Measurements from ENCODE around the gene ICAM1. TPM values are rescaled to one million over a fixed set of nuclear protein-coding genes. Genes with fewer than 3 reads are reported as not detected.

The ICAM1 gene
- polyA plus RNA-seq, 2 of the 4 experiments (the other 2 are of a cell fraction): 1.2 to 1.4 TPM

DNA sequence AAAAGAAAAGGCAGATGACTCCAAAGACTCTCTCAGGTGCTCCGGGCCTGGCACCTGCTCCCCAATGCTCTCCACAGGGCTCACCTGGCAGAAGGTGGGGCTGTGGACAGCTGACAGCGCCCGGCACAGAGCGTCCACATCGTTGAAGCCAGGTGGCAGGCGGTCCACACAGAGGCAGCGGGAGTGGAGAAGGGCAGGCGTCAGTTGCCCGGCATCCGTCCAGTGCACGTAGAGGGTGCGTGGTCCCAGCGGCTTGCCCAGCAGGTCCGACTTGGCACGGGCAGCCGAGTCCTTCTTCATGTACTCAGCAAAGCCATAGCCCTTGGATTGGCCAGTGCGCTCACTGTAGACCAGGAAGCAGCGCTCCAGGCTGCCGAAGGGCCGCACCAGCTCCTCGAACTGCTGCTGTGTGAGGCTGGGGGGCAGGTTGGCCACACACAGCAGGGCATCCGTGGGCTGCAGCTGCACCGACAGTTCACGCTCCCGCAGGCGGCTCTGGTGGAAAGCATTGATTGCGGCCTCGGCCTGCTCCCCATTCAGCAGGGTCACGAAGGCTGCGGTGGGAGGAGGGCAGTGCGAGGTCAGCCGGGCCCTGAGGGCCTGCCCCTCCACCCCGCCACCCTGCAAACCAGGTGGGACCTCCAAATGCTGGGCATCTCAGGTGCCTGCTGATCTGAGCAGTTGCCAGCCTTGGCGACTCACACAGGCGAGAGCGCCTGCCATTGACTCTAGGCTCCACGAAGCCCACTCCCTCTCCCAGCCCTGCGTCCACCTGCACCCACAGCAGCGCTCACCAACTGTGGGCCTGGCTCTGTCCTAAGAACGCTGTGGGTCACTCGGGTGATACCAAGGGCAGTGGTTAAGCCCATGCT, 57.9 kb downstream of the ICAM1 start:
- Histone ChIP-seq H3K4me1 (peaks cover 9% of the 10 kb centered on the region; the same call in 1 of the 3 replicates), H3K9me3 (no peaks in the 10 kb centered on the region), H3K27ac (no peak overlapping the region), H3K4me3 (no peak overlapping the region), H3K4me2 (no peak overlapping the region)
- POLR2A ChIA-PET: no interaction called here
- ATAC-seq (no peak), DNase-seq (ENCODE audit: low read depth in 1 of 2, low spot score in 1 of 2) (no peak), FAIRE-seq (no peak)
- WGBS (ENCODE audit: missing lambda C conversion rate): 95% methylated on average over 21 of the region's 41 CpGs
- CTCF ChIA-PET: interaction anchor here (0.6 kb wide), 1 partner anchor 558 kb away, joined by 3 read pairs; no protein-coding TSS in a partner anchor
- TF ChIP-seq FOSL2 (IDR thresholded peaks at IDR 0.05): no peak
- TF ChIP-seq FOSL2 (CRISPR knock-in tag; IDR thresholded peaks at IDR 0.05): no peak
- no peak for TF ChIP-seq MAZ (IDR thresholded peaks at IDR 0.05; ENCODE audit: borderline replicate concordance, low read depth, low read length)
- no peak for TF ChIP-seq HES2 (IDR thresholded peaks at IDR 0.05)
- no peak for TF ChIP-seq TFCP2L1 (CRISPR knock-in tag; IDR thresholded peaks at IDR 0.05)

GRCh38 chr19:10329555-10329954, 58.6 kb downstream of the ICAM1 start:
- Histone ChIP-seq H3K4me3 (no peak overlapping the region), H3K4me1 (peaks cover 9% of the 10 kb centered on the region; the same call in 1 of the 3 replicates), H3K4me2 (no peak overlapping the region), H3K27ac (no peak overlapping the region), H3K9me3 (no peaks in the 10 kb centered on the region)
- WGBS (ENCODE audit: missing lambda C conversion rate): 90% methylated on average over 9 of the region's 13 CpGs
- ATAC-seq (no peak), FAIRE-seq (no peak), DNase-seq (ENCODE audit: low read depth in 1 of 2, low spot score in 1 of 2) (no peak)
- ChIA-PET CTCF (interaction anchor here (0.6 to 2.4 kb wide), 3 partner anchors 59 to 557 kb away, joined by 3 to 6 read pairs (median 4); no protein-coding TSS in a partner anchor), POLR2A (no interaction called here)
- TF ChIP-seq HEYL (CRISPR knock-in tag; IDR thresholded peaks at IDR 0.05) (no peak), ZSCAN20 (CRISPR knock-in tag; IDR thresholded peaks at IDR 0.05) (no peak), RCOR1 (IDR thresholded peaks at IDR 0.05; ENCODE audit: low read depth, low read length) (no peak), RARB (CRISPR knock-in tag; IDR thresholded peaks at IDR 0.05) (no peak), GATA3 (IDR thresholded peaks at IDR 0.05; ENCODE audit: borderline replicate concordance) (no peak), NR3C1 (IDR thresholded peaks at IDR 0.05) (no peak), EHMT2 (IDR thresholded peaks at IDR 0.05; ENCODE audit: low read depth) (no peak), HOXB13 (CRISPR knock-in tag; IDR thresholded peaks at IDR 0.05; ENCODE audit: low read depth) (no peak), SREBF2 (IDR thresholded peaks at IDR 0.05) (no peak), EP300 (IDR thresholded peaks at IDR 0.05) (no peak), ZFP36 (IDR thresholded peaks at IDR 0.05; ENCODE audit: borderline replicate concordance, partially characterized antibody) (no peak), POLR2A (IDR thresholded peaks at IDR 0.05; ENCODE audit: low read length) (no peak), MYC (IDR thresholded peaks at IDR 0.05; ENCODE audit: borderline replicate concordance, low read length) (no peak), FOSB (CRISPR knock-in tag; IDR thresholded peaks at IDR 0.05) (no peak), KDM1A (IDR thresholded peaks at IDR 0.05; ENCODE audit: low read depth) (no peak)
- TF ChIP-seq, protein P1, sequence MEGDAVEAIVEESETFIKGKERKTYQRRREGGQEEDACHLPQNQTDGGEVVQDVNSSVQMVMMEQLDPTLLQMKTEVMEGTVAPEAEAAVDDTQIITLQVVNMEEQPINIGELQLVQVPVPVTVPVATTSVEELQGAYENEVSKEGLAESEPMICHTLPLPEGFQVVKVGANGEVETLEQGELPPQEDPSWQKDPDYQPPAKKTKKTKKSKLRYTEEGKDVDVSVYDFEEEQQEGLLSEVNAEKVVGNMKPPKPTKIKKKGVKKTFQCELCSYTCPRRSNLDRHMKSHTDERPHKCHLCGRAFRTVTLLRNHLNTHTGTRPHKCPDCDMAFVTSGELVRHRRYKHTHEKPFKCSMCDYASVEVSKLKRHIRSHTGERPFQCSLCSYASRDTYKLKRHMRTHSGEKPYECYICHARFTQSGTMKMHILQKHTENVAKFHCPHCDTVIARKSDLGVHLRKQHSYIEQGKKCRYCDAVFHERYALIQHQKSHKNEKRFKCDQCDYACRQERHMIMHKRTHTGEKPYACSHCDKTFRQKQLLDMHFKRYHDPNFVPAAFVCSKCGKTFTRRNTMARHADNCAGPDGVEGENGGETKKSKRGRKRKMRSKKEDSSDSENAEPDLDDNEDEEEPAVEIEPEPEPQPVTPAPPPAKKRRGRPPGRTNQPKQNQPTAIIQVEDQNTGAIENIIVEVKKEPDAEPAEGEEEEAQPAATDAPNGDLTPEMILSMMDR (IDR thresholded peaks at IDR 0.05): no peak
- TF ChIP-seq, protein P2, sequence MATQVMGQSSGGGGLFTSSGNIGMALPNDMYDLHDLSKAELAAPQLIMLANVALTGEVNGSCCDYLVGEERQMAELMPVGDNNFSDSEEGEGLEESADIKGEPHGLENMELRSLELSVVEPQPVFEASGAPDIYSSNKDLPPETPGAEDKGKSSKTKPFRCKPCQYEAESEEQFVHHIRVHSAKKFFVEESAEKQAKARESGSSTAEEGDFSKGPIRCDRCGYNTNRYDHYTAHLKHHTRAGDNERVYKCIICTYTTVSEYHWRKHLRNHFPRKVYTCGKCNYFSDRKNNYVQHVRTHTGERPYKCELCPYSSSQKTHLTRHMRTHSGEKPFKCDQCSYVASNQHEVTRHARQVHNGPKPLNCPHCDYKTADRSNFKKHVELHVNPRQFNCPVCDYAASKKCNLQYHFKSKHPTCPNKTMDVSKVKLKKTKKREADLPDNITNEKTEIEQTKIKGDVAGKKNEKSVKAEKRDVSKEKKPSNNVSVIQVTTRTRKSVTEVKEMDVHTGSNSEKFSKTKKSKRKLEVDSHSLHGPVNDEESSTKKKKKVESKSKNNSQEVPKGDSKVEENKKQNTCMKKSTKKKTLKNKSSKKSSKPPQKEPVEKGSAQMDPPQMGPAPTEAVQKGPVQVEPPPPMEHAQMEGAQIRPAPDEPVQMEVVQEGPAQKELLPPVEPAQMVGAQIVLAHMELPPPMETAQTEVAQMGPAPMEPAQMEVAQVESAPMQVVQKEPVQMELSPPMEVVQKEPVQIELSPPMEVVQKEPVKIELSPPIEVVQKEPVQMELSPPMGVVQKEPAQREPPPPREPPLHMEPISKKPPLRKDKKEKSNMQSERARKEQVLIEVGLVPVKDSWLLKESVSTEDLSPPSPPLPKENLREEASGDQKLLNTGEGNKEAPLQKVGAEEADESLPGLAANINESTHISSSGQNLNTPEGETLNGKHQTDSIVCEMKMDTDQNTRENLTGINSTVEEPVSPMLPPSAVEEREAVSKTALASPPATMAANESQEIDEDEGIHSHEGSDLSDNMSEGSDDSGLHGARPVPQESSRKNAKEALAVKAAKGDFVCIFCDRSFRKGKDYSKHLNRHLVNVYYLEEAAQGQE (IDR thresholded peaks at IDR 0.05): no peak
